ENCODE measurements around the gene TPM2.

GRCh38 chr9:35695943-35696401 lies 6.2 kb upstream of the TPM2 start:
- no peak for TF ChIP-seq POLR2AphosphoS5 (IDR thresholded peaks at IDR 0.05)
- TF ChIP-seq CTCF (IDR thresholded peaks at IDR 0.05): no peak
- no peak for TF ChIP-seq POLR2A (IDR thresholded peaks at IDR 0.05)
- no peak for TF ChIP-seq EP300 (IDR thresholded peaks at IDR 0.05; ENCODE audit: low read depth)
